GM12873 (cell line): ENCODE data around the gene NCS1.

Source experiments
- CTCF ChIP-seq: IDR thresholded peaks from 2 replicates; pipeline ENCODE4 v1.5.1; 2012; ENCODE audit warnings: low read depth, mild to moderate bottlenecking, moderate library complexity, low read length, control low read depth; ENCODE audit not compliant: insufficient read depth; ENCODE audit errors: missing control alignments

NCS1 gene

GRCh38 chr9:130226112-130226511 is 53.9 kb downstream of the NCS1 start:
- TF ChIP-seq CTCF = no peak

GRCh38 chr9:130227833-130228232 is 55.6 kb downstream of the NCS1 start:
- TF ChIP-seq CTCF = no peak

- TF ChIP-seq CTCF = no peak
These were observed 57.6 kb downstream of the NCS1 start for GRCh38 chr9:130229759-130230158.

DNA sequence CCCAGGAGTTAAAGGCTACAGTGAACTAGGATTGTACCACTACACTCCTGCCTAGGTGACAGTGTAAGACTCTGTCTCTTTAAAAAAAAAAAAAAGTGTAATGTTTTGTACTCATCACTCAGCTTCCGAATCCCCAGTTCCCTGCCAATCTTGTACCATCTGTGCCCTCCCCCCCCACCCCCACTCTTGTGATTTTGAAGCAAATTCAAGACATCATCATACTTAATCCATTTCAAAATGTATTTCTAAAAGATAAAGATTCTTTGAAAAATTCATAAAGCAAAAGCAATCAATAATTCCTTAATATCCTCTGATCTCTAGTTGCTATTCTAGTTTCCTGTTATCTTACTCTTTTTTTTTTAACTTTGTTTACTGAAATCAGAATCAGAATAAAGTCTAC is 58.4 kb downstream of the NCS1 start:
- TF ChIP-seq CTCF = no peak

GRCh38 chr9:130232899-130233586 is 60.8 kb downstream of the NCS1 start:
- TF ChIP-seq CTCF = no peak

GRCh38 chr9:130233587-130233945 is 61.4 kb downstream of the NCS1 start:
- no peak for TF ChIP-seq CTCF

GRCh38 chr9:130234340-130235260 is 62.4 kb downstream of the NCS1 start:
- no peak for TF ChIP-seq CTCF
